ENCODE results near the gene ZNF800. TPM values are rescaled to one million over a fixed set of nuclear protein-coding genes. Genes with fewer than 3 reads are reported as not detected.
"Not testable (repeated sequence)": the region's sequence is repeated elsewhere in the genome, so short reads cannot be mapped to it uniquely, and the experiment has no call there.

ZNF800 gene
- total RNA-seq, 1 donor from 2014 or later: 29.4 TPM

- DNase-seq (ENCODE audit: low spot score): no peak
- Mint-ChIP-seq H3K4me3 (ENCODE audit: unreplicated experiment) (no peak overlapping the region), H3K9me3 (ENCODE audit: unreplicated experiment) (no peaks in the 10 kb centered on the region), H3K36me3 (ENCODE audit: low read depth, unreplicated experiment) (no peaks in the 10 kb centered on the region), H3K27ac (ENCODE audit: unreplicated experiment) (no peak overlapping the region), H3K27me3 (ENCODE audit: unreplicated experiment) (peaks cover 1% of the 10 kb centered on the region), H3K4me1 (ENCODE audit: unreplicated experiment) (no peaks in the 10 kb centered on the region)
- TF ChIP-seq, protein P1, sequence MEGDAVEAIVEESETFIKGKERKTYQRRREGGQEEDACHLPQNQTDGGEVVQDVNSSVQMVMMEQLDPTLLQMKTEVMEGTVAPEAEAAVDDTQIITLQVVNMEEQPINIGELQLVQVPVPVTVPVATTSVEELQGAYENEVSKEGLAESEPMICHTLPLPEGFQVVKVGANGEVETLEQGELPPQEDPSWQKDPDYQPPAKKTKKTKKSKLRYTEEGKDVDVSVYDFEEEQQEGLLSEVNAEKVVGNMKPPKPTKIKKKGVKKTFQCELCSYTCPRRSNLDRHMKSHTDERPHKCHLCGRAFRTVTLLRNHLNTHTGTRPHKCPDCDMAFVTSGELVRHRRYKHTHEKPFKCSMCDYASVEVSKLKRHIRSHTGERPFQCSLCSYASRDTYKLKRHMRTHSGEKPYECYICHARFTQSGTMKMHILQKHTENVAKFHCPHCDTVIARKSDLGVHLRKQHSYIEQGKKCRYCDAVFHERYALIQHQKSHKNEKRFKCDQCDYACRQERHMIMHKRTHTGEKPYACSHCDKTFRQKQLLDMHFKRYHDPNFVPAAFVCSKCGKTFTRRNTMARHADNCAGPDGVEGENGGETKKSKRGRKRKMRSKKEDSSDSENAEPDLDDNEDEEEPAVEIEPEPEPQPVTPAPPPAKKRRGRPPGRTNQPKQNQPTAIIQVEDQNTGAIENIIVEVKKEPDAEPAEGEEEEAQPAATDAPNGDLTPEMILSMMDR (IDR thresholded peaks at IDR 0.05; ENCODE audit: unreplicated experiment): no peak
These were observed 12.0 kb upstream of the ZNF800 start for GRCh38 chr7:127404286-127405072.

DNA sequence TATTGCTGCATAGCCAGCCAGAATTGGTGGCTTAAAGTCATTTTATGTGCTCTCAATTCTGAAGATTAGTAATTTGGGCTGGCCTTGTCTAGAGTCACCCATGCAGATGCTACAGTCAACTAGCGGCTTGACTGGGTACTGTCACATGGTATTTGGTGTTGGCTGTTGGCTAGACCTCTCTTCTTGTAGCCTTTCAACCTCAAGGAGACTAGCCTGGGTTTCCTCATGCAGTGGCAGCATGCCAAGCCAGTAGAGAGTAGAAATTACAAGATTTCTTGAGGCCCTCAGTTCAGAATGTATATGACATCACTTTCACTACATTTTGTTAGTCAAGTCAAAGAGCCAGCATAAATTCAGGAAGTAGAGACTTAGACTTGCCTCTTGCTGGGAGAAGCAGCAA is 3.7 kb upstream of the ZNF800 start:
- no peak overlapping the region for H3K4me3 Mint-ChIP-seq (ENCODE audit: unreplicated experiment)
- no peaks in the 10 kb centered on the region for H3K9me3 Mint-ChIP-seq (ENCODE audit: unreplicated experiment)
- no peak overlapping the region for H3K27ac Mint-ChIP-seq (ENCODE audit: unreplicated experiment)
- peaks cover 5% of the 10 kb centered on the region for H3K27me3 Mint-ChIP-seq (ENCODE audit: unreplicated experiment)
- peaks cover 4% of the 10 kb centered on the region for H3K36me3 Mint-ChIP-seq (ENCODE audit: low read depth, unreplicated experiment)
- TF ChIP-seq, protein P1 (IDR thresholded peaks at IDR 0.05; ENCODE audit: unreplicated experiment): no peak
- peaks cover 12% of the 10 kb centered on the region for H3K4me1 Mint-ChIP-seq (ENCODE audit: unreplicated experiment)
- DNase-seq (ENCODE audit: low spot score): no peak

- H3K27ac Mint-ChIP-seq (ENCODE audit: unreplicated experiment); H3K27me3 Mint-ChIP-seq (ENCODE audit: unreplicated experiment); H3K9me3 Mint-ChIP-seq (ENCODE audit: unreplicated experiment); DNase-seq (ENCODE audit: low spot score); H3K4me3 Mint-ChIP-seq (ENCODE audit: unreplicated experiment): not testable (repeated sequence)
- Mint-ChIP-seq H3K36me3 (ENCODE audit: low read depth, unreplicated experiment) (peaks cover 14% of the 10 kb centered on the region), H3K4me1 (ENCODE audit: unreplicated experiment) (peaks cover 19% of the 10 kb centered on the region)
These were observed 2.6 kb upstream of the ZNF800 start for GRCh38 chr7:127395104-127395503.

DNA sequence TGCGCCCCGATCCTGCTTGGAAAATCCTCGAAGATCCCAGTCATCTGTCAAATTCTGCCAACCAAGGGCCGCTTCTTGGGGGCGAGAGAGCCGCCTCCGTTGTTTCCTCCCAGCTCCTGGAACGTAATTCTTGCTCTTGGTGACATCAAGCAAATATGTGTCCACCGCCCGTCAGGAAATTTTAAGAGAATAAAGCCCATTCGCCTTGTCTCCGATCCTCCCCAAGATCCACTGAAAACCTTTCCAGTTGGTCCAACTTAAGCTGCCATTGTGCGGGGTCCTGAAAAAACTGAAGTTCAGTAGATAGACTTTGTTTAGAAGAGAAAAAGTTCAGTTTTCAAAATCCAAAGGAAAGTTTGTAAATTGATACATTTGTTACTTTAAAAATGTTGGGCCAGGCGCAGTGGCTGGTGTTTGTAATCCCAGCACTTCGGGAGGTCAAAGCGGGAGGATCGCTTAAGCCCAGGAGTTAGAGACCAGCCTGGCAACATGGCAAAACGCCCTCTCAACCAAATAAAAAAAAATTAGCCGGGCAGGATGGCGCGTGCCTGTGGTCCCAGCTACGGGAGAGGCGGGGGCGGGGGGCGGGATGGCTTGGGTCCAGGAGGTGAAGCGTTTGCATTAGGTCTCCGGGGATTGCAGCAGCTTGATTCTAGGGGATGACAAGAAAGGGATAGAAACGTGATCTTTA is 1.0 kb upstream of the ZNF800 start:
- TF ChIP-seq, protein P1 (IDR thresholded peaks at IDR 0.05; ENCODE audit: unreplicated experiment): no peak
- H3K36me3 Mint-ChIP-seq (ENCODE audit: low read depth, unreplicated experiment): peaks cover 26% of the 10 kb centered on the region
- peaks cover 5% of the 10 kb centered on the region for H3K27me3 Mint-ChIP-seq (ENCODE audit: unreplicated experiment)
- H3K4me1 Mint-ChIP-seq (ENCODE audit: unreplicated experiment): peaks cover 21% of the 10 kb centered on the region
- H3K4me3 Mint-ChIP-seq (ENCODE audit: unreplicated experiment): peak overlapping the region; percentile 90
- peak overlapping the region; percentile 32 for H3K27ac Mint-ChIP-seq (ENCODE audit: unreplicated experiment)
- H3K9me3 Mint-ChIP-seq (ENCODE audit: unreplicated experiment): no peaks in the 10 kb centered on the region
- DNase-seq (ENCODE audit: low spot score): no peak

DNA sequence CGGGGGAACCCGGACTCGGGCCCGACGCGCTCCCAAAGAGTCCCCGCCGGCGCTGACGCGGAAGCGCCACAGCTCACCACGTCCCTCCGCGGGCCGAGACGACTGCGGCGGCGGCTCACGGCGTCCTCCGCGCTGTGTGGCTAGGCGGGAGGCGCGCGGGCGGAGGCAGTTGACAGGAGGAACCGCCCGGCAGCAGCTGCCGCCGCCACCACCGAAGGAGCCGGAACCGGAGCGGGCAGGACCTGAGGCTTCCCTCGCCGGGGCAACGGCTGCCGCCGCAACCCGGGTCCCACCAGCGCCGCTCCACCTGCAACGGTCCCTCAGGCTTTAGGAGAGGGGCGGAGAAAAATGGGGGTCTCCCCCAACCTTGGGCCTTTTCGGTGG is 334 bp downstream of the ZNF800 start:
- TF ChIP-seq, protein P1 (IDR thresholded peaks at IDR 0.05; ENCODE audit: unreplicated experiment): no peak
- H3K9me3 Mint-ChIP-seq (ENCODE audit: unreplicated experiment): no peaks in the 10 kb centered on the region
- DNase-seq (ENCODE audit: low spot score): peak; percentile 65
- H3K36me3 Mint-ChIP-seq (ENCODE audit: low read depth, unreplicated experiment): peaks cover 32% of the 10 kb centered on the region
- peaks cover 21% of the 10 kb centered on the region for H3K4me1 Mint-ChIP-seq (ENCODE audit: unreplicated experiment)
- H3K27me3 Mint-ChIP-seq (ENCODE audit: unreplicated experiment): peaks cover 5% of the 10 kb centered on the region
- H3K4me3 Mint-ChIP-seq (ENCODE audit: unreplicated experiment): peak overlapping the region; percentile 95
- H3K27ac Mint-ChIP-seq (ENCODE audit: unreplicated experiment): peak overlapping the region; percentile 67

All from endothelial cell (in vitro differentiated cells).